Measurements from ENCODE around the gene EFS.

Gene EFS

DNA sequence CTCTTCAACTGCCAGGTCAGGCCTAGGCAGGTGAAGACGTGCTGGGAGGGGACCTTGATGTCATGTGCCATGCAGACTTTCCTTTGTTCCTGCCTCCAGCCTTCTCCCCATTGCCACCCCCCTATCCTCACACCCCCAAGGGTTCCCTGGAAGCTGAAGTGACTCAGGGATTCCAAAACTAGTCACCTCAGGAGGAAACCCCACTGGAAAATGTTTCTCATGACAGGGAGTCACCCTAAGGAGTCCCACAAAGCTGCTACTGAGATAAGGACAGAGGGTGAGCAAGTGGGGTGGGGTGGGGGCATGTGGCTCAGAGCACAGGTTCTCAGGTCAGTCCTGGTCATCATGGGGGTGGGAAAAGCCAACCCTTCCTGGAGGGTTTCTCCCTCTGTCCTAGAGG, 5.2 kb upstream of the EFS start:
- H3K4me1 ChIP-seq (ENCODE audit: control insufficient read depth in 2 of 2, insufficient read depth in 2 of 2, low read length in 2 of 2) = no peaks in the 10 kb centered on the region
- no peak overlapping the region for H3K4me3 ChIP-seq (ENCODE audit: low read length in 2 of 2)
- no peak overlapping the region for H3K9ac ChIP-seq (ENCODE audit: low read depth in 1 of 2, low read length in 2 of 2)
- H3K36me3 ChIP-seq (ENCODE audit: control insufficient read depth in 2 of 2, insufficient read depth in 2 of 2, low read length in 2 of 2) = no peaks in the 10 kb centered on the region
- H3K27ac ChIP-seq (ENCODE audit: low read depth in 2 of 2, low read length in 2 of 2) = no peak overlapping the region
- peaks cover 2 to 9% of the 10 kb centered on the region in 2 donors for H3K27me3 ChIP-seq (ENCODE audit: control insufficient read depth in 2 of 2, insufficient read depth in 2 of 2, low read length in 2 of 2)
- no peaks in the 10 kb centered on the region for H3K9me3 ChIP-seq (ENCODE audit: control insufficient read depth in 2 of 2, low read length in 2 of 2)

DNA sequence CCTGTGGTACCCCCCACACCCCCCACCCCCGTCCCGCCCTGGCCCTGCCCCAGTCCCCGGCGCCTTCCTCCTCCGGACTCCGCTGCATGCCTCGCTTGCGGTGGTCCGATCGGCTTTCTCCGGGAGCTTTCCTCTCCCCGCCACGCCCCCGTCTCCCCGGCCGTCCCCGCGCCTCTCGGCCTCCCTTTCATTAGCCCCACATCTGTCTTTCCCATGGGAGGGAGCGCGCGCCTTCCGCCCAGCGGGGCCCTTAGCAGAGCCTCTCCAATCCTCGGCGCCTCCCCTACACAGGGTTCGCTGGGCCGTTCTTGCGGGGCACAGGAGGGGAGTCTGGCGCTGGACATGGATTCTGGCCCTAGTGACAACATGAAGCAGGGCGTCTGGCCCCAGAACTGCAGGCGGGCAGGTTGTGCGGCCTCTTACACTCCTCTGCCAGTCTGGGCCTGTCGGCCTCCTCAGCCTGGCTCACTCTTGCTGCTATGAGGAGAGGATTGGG, 1.5 kb upstream of the EFS start:
- Histone ChIP-seq H3K36me3 (ENCODE audit: control insufficient read depth in 2 of 2, insufficient read depth in 2 of 2, low read length in 2 of 2) (no peaks in the 10 kb centered on the region), H3K27me3 (ENCODE audit: control insufficient read depth in 2 of 2, insufficient read depth in 2 of 2, low read length in 2 of 2) (peaks cover 8 to 24% of the 10 kb centered on the region in 2 donors), H3K4me1 (ENCODE audit: control insufficient read depth in 2 of 2, insufficient read depth in 2 of 2, low read length in 2 of 2) (no peaks in the 10 kb centered on the region), H3K4me3 (ENCODE audit: low read length in 2 of 2) (no peak overlapping the region), H3K9ac (ENCODE audit: low read depth in 1 of 2, low read length in 2 of 2) (peak overlapping the region in 1 of 2 donors; percentile 26), H3K27ac (ENCODE audit: low read depth in 2 of 2, low read length in 2 of 2) (peak overlapping the region; percentile 21 to 85), H3K9me3 (ENCODE audit: control insufficient read depth in 2 of 2, low read length in 2 of 2) (no peaks in the 10 kb centered on the region)

DNA sequence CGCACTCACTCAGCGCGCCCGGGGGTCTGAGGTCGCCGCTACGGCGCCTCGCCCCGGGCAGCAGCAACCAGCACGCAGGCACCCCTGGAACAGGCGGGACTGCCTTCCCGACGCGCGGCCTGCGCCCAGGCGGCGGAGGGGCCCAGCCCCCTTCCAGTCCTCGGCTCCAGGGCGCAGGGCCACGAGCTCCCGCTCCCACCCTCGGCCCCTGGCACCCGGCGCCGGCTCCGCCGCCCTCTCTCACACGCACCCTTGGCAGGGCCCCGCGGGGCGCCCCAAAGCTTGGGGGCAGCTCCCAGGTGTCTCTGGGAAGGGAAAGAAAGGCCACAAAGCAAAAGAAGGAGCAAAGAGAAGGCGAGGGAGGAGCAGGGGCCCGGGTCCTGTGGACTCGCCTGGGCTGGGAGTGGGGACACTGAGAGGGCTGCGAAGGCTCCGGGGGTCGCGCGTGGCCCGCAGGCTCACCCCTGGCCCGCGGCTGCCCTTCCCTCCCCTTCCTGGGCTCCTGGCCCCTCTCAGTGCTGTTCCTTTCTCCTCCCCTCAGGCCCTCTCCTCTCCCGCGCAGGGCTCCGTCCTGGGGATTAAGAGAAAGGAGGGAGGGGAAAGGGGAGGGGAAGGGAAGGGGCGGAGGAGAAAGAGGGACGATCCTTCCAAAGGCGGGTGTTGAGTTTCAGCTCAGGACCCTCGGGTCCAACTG, 907 bp upstream of the EFS start:
- peak overlapping the region; percentile 31 to 52 for H3K4me3 ChIP-seq (ENCODE audit: low read length in 2 of 2)
- peak overlapping the region in 1 of 2 donors; percentile 62 for H3K9ac ChIP-seq (ENCODE audit: low read depth in 1 of 2, low read length in 2 of 2)
- H3K36me3 ChIP-seq (ENCODE audit: control insufficient read depth in 2 of 2, insufficient read depth in 2 of 2, low read length in 2 of 2) = no peaks in the 10 kb centered on the region
- H3K27me3 ChIP-seq (ENCODE audit: control insufficient read depth in 2 of 2, insufficient read depth in 2 of 2, low read length in 2 of 2) = peaks cover 8 to 24% of the 10 kb centered on the region in 2 donors
- H3K27ac ChIP-seq (ENCODE audit: low read depth in 2 of 2, low read length in 2 of 2) = peak overlapping the region; percentile 66 to 85
- no peaks in the 10 kb centered on the region for H3K4me1 ChIP-seq (ENCODE audit: control insufficient read depth in 2 of 2, insufficient read depth in 2 of 2, low read length in 2 of 2)
- no peaks in the 10 kb centered on the region for H3K9me3 ChIP-seq (ENCODE audit: control insufficient read depth in 2 of 2, low read length in 2 of 2)

DNA sequence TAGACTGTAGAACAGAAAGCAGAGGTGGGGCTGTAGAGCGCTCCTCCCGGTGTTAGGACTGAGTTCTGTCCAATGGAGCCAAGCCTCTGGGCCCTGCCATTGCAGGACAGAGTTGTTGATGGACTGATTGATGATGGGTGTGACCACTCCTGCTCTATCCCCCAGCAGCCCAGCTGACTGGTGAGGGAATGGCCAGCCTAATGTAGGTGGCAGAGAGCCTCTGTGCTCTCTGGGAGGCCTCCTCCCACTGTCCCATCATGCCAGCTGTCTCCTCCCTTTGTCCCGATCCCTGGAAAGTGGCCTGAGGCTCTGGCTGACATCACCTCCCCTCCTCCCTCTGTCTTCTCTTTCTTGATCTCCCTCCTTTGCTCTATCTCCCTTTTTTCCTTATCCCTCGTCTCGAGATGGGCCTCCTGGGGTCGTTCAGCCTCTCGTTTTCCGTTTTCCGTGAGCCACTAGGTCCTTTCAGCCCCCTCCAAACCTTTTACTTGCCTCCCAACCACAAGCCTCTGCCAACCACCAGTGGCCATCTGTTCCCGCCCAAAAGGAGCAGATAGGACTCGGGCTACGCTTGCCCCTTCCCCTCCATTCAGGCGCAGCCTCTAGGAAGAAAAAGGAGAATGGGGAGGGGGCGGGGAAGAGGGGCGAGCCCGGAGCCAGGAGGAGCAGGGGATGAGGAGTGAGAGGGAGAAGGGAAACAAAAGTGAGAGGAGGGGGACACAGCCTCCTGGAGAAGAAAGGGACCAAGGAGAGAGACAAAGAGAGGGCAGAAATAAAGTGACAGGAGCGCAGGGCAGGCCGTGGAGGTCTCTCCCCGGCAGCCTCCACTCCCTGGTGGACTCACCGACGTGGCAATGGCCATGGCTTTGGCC, 572 bp downstream of the EFS start:
- Histone ChIP-seq H3K27ac (ENCODE audit: low read depth in 2 of 2, low read length in 2 of 2) (peak overlapping the region; percentile 66 to 85), H3K4me3 (ENCODE audit: low read length in 2 of 2) (peak overlapping the region; percentile 48 to 63), H3K36me3 (ENCODE audit: control insufficient read depth in 2 of 2, insufficient read depth in 2 of 2, low read length in 2 of 2) (no peaks in the 10 kb centered on the region), H3K27me3 (ENCODE audit: control insufficient read depth in 2 of 2, insufficient read depth in 2 of 2, low read length in 2 of 2) (peaks cover 8 to 24% of the 10 kb centered on the region in 2 donors), H3K9me3 (ENCODE audit: control insufficient read depth in 2 of 2, low read length in 2 of 2) (no peaks in the 10 kb centered on the region), H3K4me1 (ENCODE audit: control insufficient read depth in 2 of 2, insufficient read depth in 2 of 2, low read length in 2 of 2) (no peaks in the 10 kb centered on the region), H3K9ac (ENCODE audit: low read depth in 1 of 2, low read length in 2 of 2) (peak overlapping the region; percentile 41 to 58)

DNA sequence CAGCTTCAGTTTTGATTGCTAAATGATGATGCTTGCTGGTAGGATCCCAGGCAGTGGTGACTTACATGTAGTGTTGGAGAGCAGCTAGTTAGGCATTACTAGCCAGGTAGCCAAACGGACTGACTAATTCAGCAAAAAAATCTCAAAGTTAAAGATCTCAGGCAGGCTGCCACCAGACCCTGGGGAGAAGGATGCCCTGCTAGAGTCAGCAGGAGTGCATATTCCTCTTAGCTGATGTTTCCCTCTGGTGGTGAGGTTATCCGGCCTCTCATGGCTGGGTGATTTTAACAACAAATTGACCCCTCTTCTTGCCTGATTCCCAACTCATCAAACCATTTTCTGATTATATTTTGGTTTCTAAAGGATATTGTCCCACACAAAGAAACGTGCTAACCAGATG, 2.8 kb downstream of the EFS start:
- Histone ChIP-seq H3K9me3 (ENCODE audit: control insufficient read depth in 2 of 2, low read length in 2 of 2) (no peaks in the 10 kb centered on the region), H3K9ac (ENCODE audit: low read depth in 1 of 2, low read length in 2 of 2) (no peak overlapping the region), H3K4me1 (ENCODE audit: control insufficient read depth in 2 of 2, insufficient read depth in 2 of 2, low read length in 2 of 2) (no peaks in the 10 kb centered on the region)

DNA sequence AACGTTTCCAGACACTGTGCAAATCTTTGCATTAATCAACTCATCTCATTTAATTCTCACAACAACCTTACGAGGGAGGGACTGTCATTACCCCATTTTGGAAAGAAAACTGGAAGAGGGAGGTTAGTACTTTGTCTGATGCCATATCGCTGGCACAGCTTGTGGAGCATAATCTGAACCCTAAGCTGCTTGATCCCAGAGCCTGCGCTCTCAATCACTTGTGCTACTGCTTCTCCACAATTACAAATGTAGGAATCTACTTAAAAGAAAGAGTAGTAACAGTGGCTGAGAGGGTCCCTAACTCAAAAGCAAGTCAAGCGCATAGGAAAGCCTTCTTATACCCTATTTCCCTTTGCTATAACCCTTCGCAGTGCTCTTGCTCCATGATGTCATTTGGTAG, 3.2 kb downstream of the EFS start:
- H3K9me3 ChIP-seq (ENCODE audit: control insufficient read depth in 2 of 2, low read length in 2 of 2) = no peaks in the 10 kb centered on the region
- H3K36me3 ChIP-seq (ENCODE audit: control insufficient read depth in 2 of 2, insufficient read depth in 2 of 2, low read length in 2 of 2) = no peaks in the 10 kb centered on the region
- H3K27me3 ChIP-seq (ENCODE audit: control insufficient read depth in 2 of 2, insufficient read depth in 2 of 2, low read length in 2 of 2) = peaks cover 7 to 16% of the 10 kb centered on the region in 2 donors
- H3K4me3 ChIP-seq (ENCODE audit: low read length in 2 of 2) = no peak overlapping the region
- H3K27ac ChIP-seq (ENCODE audit: low read depth in 2 of 2, low read length in 2 of 2) = no peak overlapping the region
- H3K4me1 ChIP-seq (ENCODE audit: control insufficient read depth in 2 of 2, insufficient read depth in 2 of 2, low read length in 2 of 2) = no peaks in the 10 kb centered on the region
- no peak overlapping the region for H3K9ac ChIP-seq (ENCODE audit: low read depth in 1 of 2, low read length in 2 of 2)

More for the DNA sequence above, 2.8 kb downstream of the EFS start:
- H3K36me3 ChIP-seq (ENCODE audit: control insufficient read depth in 2 of 2, insufficient read depth in 2 of 2, low read length in 2 of 2) = no peaks in the 10 kb centered on the region
- H3K27ac ChIP-seq (ENCODE audit: low read depth in 2 of 2, low read length in 2 of 2) = no peak overlapping the region
- peaks cover 8 to 18% of the 10 kb centered on the region in 2 donors for H3K27me3 ChIP-seq (ENCODE audit: control insufficient read depth in 2 of 2, insufficient read depth in 2 of 2, low read length in 2 of 2)
- H3K4me3 ChIP-seq (ENCODE audit: low read length in 2 of 2) = no peak overlapping the region

DNA sequence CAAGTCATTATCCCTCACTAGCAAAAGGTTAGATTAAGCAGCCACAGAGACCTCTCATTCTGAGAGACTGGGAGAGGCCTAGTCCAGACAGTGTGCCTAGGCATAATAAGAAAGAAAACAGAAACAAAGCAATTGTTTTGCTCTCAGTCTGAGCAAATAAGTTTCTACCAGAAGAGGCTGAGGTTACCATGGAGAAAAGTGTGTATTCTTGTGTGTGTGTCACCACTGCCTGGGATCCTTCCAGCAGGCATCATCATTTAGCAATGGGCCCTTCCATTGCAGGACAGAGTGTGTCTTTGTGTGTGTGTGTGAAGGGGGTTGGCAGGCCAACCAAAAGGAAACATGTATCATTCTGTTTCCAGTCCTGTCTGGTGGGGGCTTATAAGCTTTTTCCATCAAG, 3.7 kb downstream of the EFS start:
- no peaks in the 10 kb centered on the region for H3K9me3 ChIP-seq (ENCODE audit: control insufficient read depth in 2 of 2, low read length in 2 of 2)
- H3K4me1 ChIP-seq (ENCODE audit: control insufficient read depth in 2 of 2, insufficient read depth in 2 of 2, low read length in 2 of 2) = no peaks in the 10 kb centered on the region
- no peak overlapping the region for H3K4me3 ChIP-seq (ENCODE audit: low read length in 2 of 2)
- no peaks in the 10 kb centered on the region for H3K36me3 ChIP-seq (ENCODE audit: control insufficient read depth in 2 of 2, insufficient read depth in 2 of 2, low read length in 2 of 2)
- H3K27me3 ChIP-seq (ENCODE audit: control insufficient read depth in 2 of 2, insufficient read depth in 2 of 2, low read length in 2 of 2) = peaks cover 6 to 15% of the 10 kb centered on the region in 2 donors
- no peak overlapping the region for H3K9ac ChIP-seq (ENCODE audit: low read depth in 1 of 2, low read length in 2 of 2)
- no peak overlapping the region for H3K27ac ChIP-seq (ENCODE audit: low read depth in 2 of 2, low read length in 2 of 2)

DNA sequence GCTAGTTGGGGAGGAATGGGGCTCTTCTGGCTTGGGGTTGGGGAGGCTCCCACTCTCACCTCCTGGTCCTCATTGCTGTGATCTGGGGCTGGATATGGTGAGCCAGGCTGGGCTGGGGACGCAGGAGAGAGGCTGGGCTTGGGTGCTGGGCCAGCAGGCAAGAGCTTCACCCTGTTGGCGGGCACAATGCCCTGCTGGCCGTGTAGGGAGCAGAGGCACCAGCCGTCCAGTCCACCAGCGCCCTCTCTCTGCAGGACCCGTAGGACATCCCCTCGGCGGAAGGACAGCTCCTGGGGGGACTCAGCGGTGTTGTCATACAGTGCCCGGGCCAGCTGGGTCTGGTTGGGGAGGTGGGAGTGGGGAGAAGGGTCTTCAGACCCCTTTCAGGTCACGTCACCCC, 4.5 kb downstream of the EFS start:
- Histone ChIP-seq H3K4me3 (ENCODE audit: low read length in 2 of 2) (no peak overlapping the region), H3K27ac (ENCODE audit: low read depth in 2 of 2, low read length in 2 of 2) (no peak overlapping the region), H3K36me3 (ENCODE audit: control insufficient read depth in 2 of 2, insufficient read depth in 2 of 2, low read length in 2 of 2) (no peaks in the 10 kb centered on the region), H3K4me1 (ENCODE audit: control insufficient read depth in 2 of 2, insufficient read depth in 2 of 2, low read length in 2 of 2) (no peaks in the 10 kb centered on the region), H3K27me3 (ENCODE audit: control insufficient read depth in 2 of 2, insufficient read depth in 2 of 2, low read length in 2 of 2) (peaks cover 6 to 19% of the 10 kb centered on the region in 2 donors), H3K9ac (ENCODE audit: low read depth in 1 of 2, low read length in 2 of 2) (no peak overlapping the region), H3K9me3 (ENCODE audit: control insufficient read depth in 2 of 2, low read length in 2 of 2) (no peaks in the 10 kb centered on the region)

DNA sequence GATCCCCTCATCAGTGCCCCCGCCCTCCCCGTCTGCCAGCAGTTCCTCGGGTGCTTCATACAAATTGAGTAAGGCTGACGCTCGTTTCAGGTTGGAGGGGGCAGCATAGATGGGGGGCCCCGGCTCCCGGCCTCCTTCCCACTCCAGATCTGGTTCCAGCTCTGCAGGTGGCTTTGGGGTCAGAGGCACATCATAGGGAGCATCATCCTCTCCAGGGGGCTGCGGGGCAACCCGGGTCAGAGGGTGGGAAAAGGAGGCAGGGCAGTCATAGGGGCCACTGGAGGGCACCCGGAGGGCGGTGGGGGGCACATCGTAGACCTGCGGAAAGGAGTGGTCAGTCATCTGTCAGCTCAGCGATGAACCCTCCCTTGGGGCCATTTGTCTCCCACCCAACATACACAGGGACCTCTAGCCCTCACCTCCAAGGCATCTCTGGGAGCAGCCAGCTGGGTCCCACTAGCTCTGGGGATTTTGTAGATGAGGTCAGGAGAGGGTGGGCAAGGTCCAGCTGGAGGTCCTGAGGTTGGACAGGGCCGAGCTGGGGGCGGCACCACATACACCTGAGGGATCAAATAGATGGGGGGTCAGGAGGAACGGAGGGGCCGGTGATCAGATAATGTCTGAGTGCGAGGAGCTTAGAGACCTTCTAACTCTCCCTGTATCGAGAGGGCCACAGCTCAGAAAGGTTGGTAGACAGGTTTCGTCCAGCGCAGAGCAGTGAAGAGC, 5.1 kb downstream of the EFS start:
- Histone ChIP-seq H3K4me1 (ENCODE audit: control insufficient read depth in 2 of 2, insufficient read depth in 2 of 2, low read length in 2 of 2) (no peaks in the 10 kb centered on the region), H3K36me3 (ENCODE audit: control insufficient read depth in 2 of 2, insufficient read depth in 2 of 2, low read length in 2 of 2) (no peaks in the 10 kb centered on the region), H3K9me3 (ENCODE audit: control insufficient read depth in 2 of 2, low read length in 2 of 2) (no peaks in the 10 kb centered on the region), H3K9ac (ENCODE audit: low read depth in 1 of 2, low read length in 2 of 2) (no peak overlapping the region), H3K4me3 (ENCODE audit: low read length in 2 of 2) (no peak overlapping the region), H3K27ac (ENCODE audit: low read depth in 2 of 2, low read length in 2 of 2) (no peak overlapping the region), H3K27me3 (ENCODE audit: control insufficient read depth in 2 of 2, insufficient read depth in 2 of 2, low read length in 2 of 2) (peaks cover 6 to 21% of the 10 kb centered on the region in 2 donors)

Data from mucosa of rectum (tissue), 2 donors.